ENCODE data around the gene OR2H1. TPM values are rescaled to one million over a fixed set of nuclear protein-coding genes. Genes with fewer than 3 reads are reported as not detected.

The OR2H1 gene
- polyA plus RNA-seq, 1 donor (not counting 4 experiments of a cell fraction or from before 2014, with no cell fraction given): not detected

- no peaks in the 10 kb centered on the region for H3K9me3 ChIP-seq (ENCODE audit: control insufficient read depth, low read depth, low read length)
- DNase-seq (ENCODE audit: low read depth, low spot score) (no peak), FAIRE-seq (no peak)
- no peaks in the 10 kb centered on the region for H3K79me2 ChIP-seq (ENCODE audit: control insufficient read depth, insufficient read depth, low read length)
- H2AFZ ChIP-seq (ENCODE audit: control insufficient read depth, low read length): no peak overlapping the region
- H3K9me1 ChIP-seq (ENCODE audit: control insufficient read depth, extremely low read depth, insufficient read depth, low read length): no peaks in the 10 kb centered on the region
- H3K27ac ChIP-seq (ENCODE audit: control insufficient read depth, insufficient read depth, low read length): no peak overlapping the region
- peaks cover 9% of the 10 kb centered on the region for H3K27me3 ChIP-seq (ENCODE audit: control insufficient read depth, extremely low read depth, insufficient read depth, low read length)
- no peak for TF ChIP-seq EZH2 (IDR thresholded peaks at IDR 0.05; ENCODE audit: low read length)
- no peak for TF ChIP-seq CTCF (optimal IDR thresholded peaks at IDR 0.05 in 1 of 3, IDR thresholded peaks at IDR 0.05 in 1 of 3, conservative IDR thresholded peaks at IDR 0.05 in 1 of 3; ENCODE audit: extremely low read depth in 1 of 3, insufficient read depth in 2 of 3, low read length in 3 of 3)
- dilution Hi-C loops (cut with MboI; ENCODE audit: extremely low pct_ligation_motif_present, low sequenced_read_pairs): no loop called here
- peaks cover 4% of the 10 kb centered on the region for H3K4me1 ChIP-seq (ENCODE audit: control insufficient read depth, extremely low read depth, insufficient read depth, low read length)
- no peak overlapping the region for H3K4me3 ChIP-seq (ENCODE audit: control insufficient read depth in 2 of 3, extremely low read depth in 1 of 3, insufficient read depth in 2 of 3, low read depth in 1 of 3, low read length in 3 of 3)
- no peaks in the 10 kb centered on the region for H3K36me3 ChIP-seq (ENCODE audit: control insufficient read depth in 2 of 2, extremely low read depth in 1 of 2, insufficient read depth in 2 of 2, low read length in 2 of 2)
- no peak overlapping the region for H3K4me2 ChIP-seq (ENCODE audit: control insufficient read depth, extremely low read depth, insufficient read depth, low read depth, low read length)
- H3K9ac ChIP-seq (ENCODE audit: control insufficient read depth, extremely low read depth, insufficient read depth, low read length): no peak overlapping the region
- no peaks in the 10 kb centered on the region for H4K20me1 ChIP-seq (ENCODE audit: control insufficient read depth, extremely low read depth, insufficient read depth, low read length)
These were observed 43.6 kb downstream of the OR2H1 start for GRCh38 chr6:29500594-29500993.

- H3K27ac ChIP-seq (ENCODE audit: control insufficient read depth, insufficient read depth, low read length): no peak overlapping the region
- peaks cover 4% of the 10 kb centered on the region for H3K4me1 ChIP-seq (ENCODE audit: control insufficient read depth, extremely low read depth, insufficient read depth, low read length)
- FAIRE-seq (no peak), DNase-seq (ENCODE audit: low read depth, low spot score) (no peak)
- no peaks in the 10 kb centered on the region for H3K79me2 ChIP-seq (ENCODE audit: control insufficient read depth, insufficient read depth, low read length)
- no peaks in the 10 kb centered on the region for H3K9me3 ChIP-seq (ENCODE audit: control insufficient read depth, low read depth, low read length)
- no peak overlapping the region for H3K4me3 ChIP-seq (ENCODE audit: control insufficient read depth in 2 of 3, extremely low read depth in 1 of 3, insufficient read depth in 2 of 3, low read depth in 1 of 3, low read length in 3 of 3)
- dilution Hi-C loops (cut with MboI; ENCODE audit: extremely low pct_ligation_motif_present, low sequenced_read_pairs): no loop called here
- peaks cover 10% of the 10 kb centered on the region for H3K27me3 ChIP-seq (ENCODE audit: control insufficient read depth, extremely low read depth, insufficient read depth, low read length)
- no peak overlapping the region for H2AFZ ChIP-seq (ENCODE audit: control insufficient read depth, low read length)
- TF ChIP-seq CTCF (optimal IDR thresholded peaks at IDR 0.05 in 1 of 3, IDR thresholded peaks at IDR 0.05 in 1 of 3, conservative IDR thresholded peaks at IDR 0.05 in 1 of 3; ENCODE audit: extremely low read depth in 1 of 3, insufficient read depth in 2 of 3, low read length in 3 of 3) (no peak), EZH2 (IDR thresholded peaks at IDR 0.05; ENCODE audit: low read length) (no peak)
- no peaks in the 10 kb centered on the region for H4K20me1 ChIP-seq (ENCODE audit: control insufficient read depth, extremely low read depth, insufficient read depth, low read length)
- no peak overlapping the region for H3K4me2 ChIP-seq (ENCODE audit: control insufficient read depth, extremely low read depth, insufficient read depth, low read depth, low read length)
- no peak overlapping the region for H3K9ac ChIP-seq (ENCODE audit: control insufficient read depth, extremely low read depth, insufficient read depth, low read length)
- H3K36me3 ChIP-seq (ENCODE audit: control insufficient read depth in 2 of 2, extremely low read depth in 1 of 2, insufficient read depth in 2 of 2, low read length in 2 of 2): no peaks in the 10 kb centered on the region
- no peaks in the 10 kb centered on the region for H3K9me1 ChIP-seq (ENCODE audit: control insufficient read depth, extremely low read depth, insufficient read depth, low read length)
These were observed 44.2 kb downstream of the OR2H1 start for GRCh38 chr6:29501106-29501505.

Data from keratinocyte (primary cell).